ENCODE results near the gene CAPN8.

Gene CAPN8

GRCh38 chr1:223695941-223696340 is 30.4 kb upstream of the CAPN8 start:
- no peak for TF ChIP-seq FOXM1 (IDR thresholded peaks at IDR 0.05; ENCODE audit: borderline replicate concordance, low read depth)
- no peak for TF ChIP-seq REST (IDR thresholded peaks at IDR 0.05; ENCODE audit: low read depth)
- no peak for TF ChIP-seq TAF1 (IDR thresholded peaks at IDR 0.05; ENCODE audit: low read depth)
- TF ChIP-seq YY1 (IDR thresholded peaks at IDR 0.05; ENCODE audit: low read depth) = no peak
- TF ChIP-seq EP300 (IDR thresholded peaks at IDR 0.05; ENCODE audit: borderline replicate concordance) = no peak
- no peak for TF ChIP-seq MAX (IDR thresholded peaks at IDR 0.05)
- no peak for TF ChIP-seq CREB1 (IDR thresholded peaks at IDR 0.05; ENCODE audit: low read depth)
- TF ChIP-seq USF1 (IDR thresholded peaks at IDR 0.05) = no peak

- TF ChIP-seq CEBPB (IDR thresholded peaks at IDR 0.05) = no peak
- no peak for TF ChIP-seq TEAD4 (IDR thresholded peaks at IDR 0.05)
- no peak for TF ChIP-seq RAD21 (IDR thresholded peaks at IDR 0.05; ENCODE audit: low read depth)
- no peak for TF ChIP-seq USF1 (IDR thresholded peaks at IDR 0.05)
- no peak for TF ChIP-seq FOXM1 (IDR thresholded peaks at IDR 0.05; ENCODE audit: borderline replicate concordance, low read depth)
- TF ChIP-seq CREB1 (IDR thresholded peaks at IDR 0.05; ENCODE audit: low read depth) = no peak
- no peak for TF ChIP-seq REST (IDR thresholded peaks at IDR 0.05; ENCODE audit: low read depth)
- no peak for TF ChIP-seq EP300 (IDR thresholded peaks at IDR 0.05; ENCODE audit: borderline replicate concordance)
- TF ChIP-seq EGR1 (IDR thresholded peaks at IDR 0.05) = no peak
- no peak for TF ChIP-seq YY1 (IDR thresholded peaks at IDR 0.05; ENCODE audit: low read depth)
These were observed 29.6 kb upstream of the CAPN8 start for GRCh38 chr1:223695014-223695548.

- no peak for TF ChIP-seq EP300 (IDR thresholded peaks at IDR 0.05; ENCODE audit: borderline replicate concordance)
- TF ChIP-seq CEBPB (IDR thresholded peaks at IDR 0.05) = no peak
- no peak for TF ChIP-seq TEAD4 (IDR thresholded peaks at IDR 0.05)
- TF ChIP-seq YY1 (IDR thresholded peaks at IDR 0.05; ENCODE audit: low read depth) = no peak
- no peak for TF ChIP-seq FOXM1 (IDR thresholded peaks at IDR 0.05; ENCODE audit: borderline replicate concordance, low read depth)
- TF ChIP-seq REST (IDR thresholded peaks at IDR 0.05; ENCODE audit: low read depth) = no peak
- no peak for TF ChIP-seq TAF1 (IDR thresholded peaks at IDR 0.05; ENCODE audit: low read depth)
- no peak for TF ChIP-seq CREB1 (IDR thresholded peaks at IDR 0.05; ENCODE audit: low read depth)
- TF ChIP-seq NFIC (IDR thresholded peaks at IDR 0.05) = no peak
These were observed 25.6 kb upstream of the CAPN8 start for GRCh38 chr1:223691121-223691520.

- TF ChIP-seq REST (IDR thresholded peaks at IDR 0.05; ENCODE audit: low read depth) (no peak), EP300 (IDR thresholded peaks at IDR 0.05; ENCODE audit: borderline replicate concordance) (no peak), EGR1 (IDR thresholded peaks at IDR 0.05) (no peak), NFIC (IDR thresholded peaks at IDR 0.05) (no peak), TCF12 (IDR thresholded peaks at IDR 0.05; ENCODE audit: low read depth) (no peak), FOXM1 (IDR thresholded peaks at IDR 0.05; ENCODE audit: borderline replicate concordance, low read depth) (no peak), TAF1 (IDR thresholded peaks at IDR 0.05; ENCODE audit: low read depth) (no peak), USF1 (IDR thresholded peaks at IDR 0.05) (no peak), ZBTB7A (IDR thresholded peaks at IDR 0.05; ENCODE audit: low read depth) (no peak), MAX (IDR thresholded peaks at IDR 0.05) (no peak), CREB1 (IDR thresholded peaks at IDR 0.05; ENCODE audit: low read depth) (no peak), YY1 (IDR thresholded peaks at IDR 0.05; ENCODE audit: low read depth) (no peak), CEBPB (IDR thresholded peaks at IDR 0.05) (no peak), TEAD4 (IDR thresholded peaks at IDR 0.05) (no peak), RAD21 (IDR thresholded peaks at IDR 0.05; ENCODE audit: low read depth) (no peak)
These were observed 18.9 kb upstream of the CAPN8 start for GRCh38 chr1:223684488-223684792.

Measured in Ishikawa (cell line).